Large intestine (tissue), 12 donors: ENCODE results near the gene COL5A2. TPM values are rescaled to one million over a fixed set of nuclear protein-coding genes. Genes with fewer than 3 reads are reported as not detected.
A peak's percentile ranks its signal among the peaks of the same experiment; 100 is the strongest.

Experiments used
- DNase-seq, 2 donors: peaks; one replicate each; pipeline versions ENCODE4 v3.0.0 to v3.0.0-alpha.2; 2013
- H3K27ac ChIP-seq: one replicate; pipeline ENCODE4 v1.5.1; 2013; ENCODE audit warnings: low read length
- H3K27me3 ChIP-seq: 2 replicates; pipeline ENCODE4 v1.6.1; 2013; ENCODE audit warnings: low read length; ENCODE audit not compliant: control insufficient read depth, insufficient read depth
- H3K36me3 ChIP-seq: 2 replicates; pipeline ENCODE4 v1.6.1; 2013; ENCODE audit warnings: low read length; ENCODE audit not compliant: control insufficient read depth, insufficient read depth
- H3K4me1 ChIP-seq: one replicate; pipeline ENCODE4 v1.6.1; 2013; ENCODE audit warnings: low read length; ENCODE audit not compliant: control insufficient read depth, insufficient read depth
- H3K4me3 ChIP-seq: one replicate; pipeline ENCODE4 v1.5.1; 2013; ENCODE audit warnings: low read length
- H3K9me3 ChIP-seq: one replicate; pipeline ENCODE4 v1.6.1; 2013; ENCODE audit warnings: mild to moderate bottlenecking, low read depth, low read length, moderate library complexity; ENCODE audit not compliant: control insufficient read depth
- WGBS: methylation state at CpG from one replicate; pipeline ENCODE4 v1.1.5; 2013; ENCODE audit warnings: low lambda C conversion rate; ENCODE audit not compliant: insufficient coverage; 5-methylcytosine and 5-hydroxymethylcytosine counted together
- long read RNA-seq, 11 donors: transcript quantifications; one replicate each; lab custom pipeline, GENCODE V29; 2026
- polyA plus RNA-seq: library from polyadenylated mRNA; unstranded; fragments of 120-200 nt; gene quantifications from one replicate; pipeline ENCODE4 v1.2.1, GENCODE V29; 2013

The COL5A2 gene
- polyA plus RNA-seq: 80.4 TPM
- long read RNA-seq, donor 1, full-length matches to known transcripts: 2 of 2 reads
- long read RNA-seq, donor 1, partial matches to known transcripts: 0 of 2 reads
- long read RNA-seq, donor 1, other reads (novel, unspliced or antisense): 0 of 2 reads
- long read RNA-seq, donor 2, full-length matches to known transcripts: 2 of 7 reads
- long read RNA-seq, donor 2, partial matches to known transcripts: 5 of 7 reads
- long read RNA-seq, donor 2, other reads (novel, unspliced or antisense): 0 of 7 reads
- long read RNA-seq, donor 3: 0 reads
- long read RNA-seq, donor 4: 0 reads
- long read RNA-seq, donor 5, full-length matches to known transcripts: 1 of 1 reads
- long read RNA-seq, donor 5, partial matches to known transcripts: 0 of 1 reads
- long read RNA-seq, donor 5, other reads (novel, unspliced or antisense): 0 of 1 reads
- long read RNA-seq, donor 6: 0 reads
- long read RNA-seq, donor 7, full-length matches to known transcripts: 1 of 14 reads
- long read RNA-seq, donor 7, partial matches to known transcripts: 13 of 14 reads
- long read RNA-seq, donor 7, other reads (novel, unspliced or antisense): 0 of 14 reads
- long read RNA-seq, donor 8, full-length matches to known transcripts: 2 of 7 reads
- long read RNA-seq, donor 8, partial matches to known transcripts: 5 of 7 reads
- long read RNA-seq, donor 8, other reads (novel, unspliced or antisense): 0 of 7 reads
- long read RNA-seq, donor 9, full-length matches to known transcripts: 1 of 7 reads
- long read RNA-seq, donor 9, partial matches to known transcripts: 6 of 7 reads
- long read RNA-seq, donor 9, other reads (novel, unspliced or antisense): 0 of 7 reads
- long read RNA-seq, donor 10, full-length matches to known transcripts: 1 of 7 reads
- long read RNA-seq, donor 10, partial matches to known transcripts: 6 of 7 reads
- long read RNA-seq, donor 10, other reads (novel, unspliced or antisense): 0 of 7 reads
- long read RNA-seq, donor 11, full-length matches to known transcripts: 2 of 7 reads
- long read RNA-seq, donor 11, partial matches to known transcripts: 0 of 7 reads
- long read RNA-seq, donor 11, other reads (novel, unspliced or antisense): 5 of 7 reads

DNA sequence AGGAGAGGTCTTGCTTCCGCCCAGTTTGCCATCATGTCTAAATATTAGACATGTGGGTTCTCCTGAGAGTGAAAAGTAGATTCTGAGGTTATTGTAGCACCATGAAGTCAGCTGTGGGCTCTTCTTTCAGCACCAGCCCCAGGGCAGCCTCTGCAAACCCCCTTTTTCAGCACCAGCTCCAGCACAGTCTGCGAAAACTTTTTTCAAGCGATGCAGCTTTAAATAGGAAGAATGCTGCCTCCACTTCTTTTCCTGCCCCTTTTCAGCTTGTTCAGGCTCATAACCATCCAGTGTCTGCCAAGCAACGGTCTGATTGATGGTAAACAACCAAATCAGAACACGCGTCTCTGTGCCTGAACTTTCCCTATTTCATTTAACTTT lies at the start of gene COL5A2:
COL5A2 (minus strand) TSS at position 192 of the 381 bp plus-strand sequence; CDS start at position 35, 157 bp downstream.
- H3K4me1 ChIP-seq: peaks cover 19% of the 10 kb centered on the region
- WGBS: 15% methylated on average over 2 of the region's 6 CpGs

DNA sequence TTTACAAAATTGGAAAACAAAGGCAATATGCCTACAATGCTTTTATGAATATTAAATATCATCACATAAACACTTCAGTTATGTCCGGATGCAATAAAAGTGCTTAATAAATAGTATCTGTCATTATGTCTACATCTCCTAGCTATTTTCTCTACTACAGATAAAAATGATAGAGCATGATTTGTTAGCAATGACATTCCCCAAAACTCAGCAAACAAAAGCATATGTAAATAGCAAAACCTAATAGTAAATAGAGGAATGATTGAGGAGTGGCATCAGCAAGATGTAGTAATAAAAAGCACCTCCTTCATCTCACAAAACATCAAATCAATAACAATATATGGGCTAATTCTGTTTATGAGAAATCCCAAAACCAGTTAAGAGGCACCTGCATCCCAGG lies 46.5 kb upstream of the COL5A2 start:
- WGBS: no CpG with 5 or more reads among the region's 1 CpG
- Histone ChIP-seq H3K4me3 (no peak overlapping the region), H3K9me3 (no peaks in the 10 kb centered on the region), H3K27ac (no peak overlapping the region), H3K36me3 (no peaks in the 10 kb centered on the region), H3K27me3 (no peaks in the 10 kb centered on the region), H3K4me1 (peaks cover 9% of the 10 kb centered on the region)
- no peak for DNase-seq

More for the DNA sequence above, at the start of gene COL5A2:
- Histone ChIP-seq H3K9me3 (no peaks in the 10 kb centered on the region), H3K4me3 (peak within 1 kb of the TSS; percentile 69), H3K27me3 (no peaks in the 10 kb centered on the region), H3K27ac (peak within 1 kb of the TSS; percentile 91), H3K36me3 (no peaks in the 10 kb centered on the region)
- DNase-seq: peak; percentile 27 to 62

- Histone ChIP-seq H3K27ac (no peak overlapping the region), H3K9me3 (no peaks in the 10 kb centered on the region), H3K4me1 (peaks cover 9% of the 10 kb centered on the region), H3K36me3 (no peaks in the 10 kb centered on the region), H3K4me3 (no peak overlapping the region), H3K27me3 (no peaks in the 10 kb centered on the region)
- WGBS: no CpG with 5 or more reads among the region's 2 CpGs
- no peak for DNase-seq
Measured at GRCh38 chr2:189225032-189225431, 45.5 kb upstream of the COL5A2 start.

DNA sequence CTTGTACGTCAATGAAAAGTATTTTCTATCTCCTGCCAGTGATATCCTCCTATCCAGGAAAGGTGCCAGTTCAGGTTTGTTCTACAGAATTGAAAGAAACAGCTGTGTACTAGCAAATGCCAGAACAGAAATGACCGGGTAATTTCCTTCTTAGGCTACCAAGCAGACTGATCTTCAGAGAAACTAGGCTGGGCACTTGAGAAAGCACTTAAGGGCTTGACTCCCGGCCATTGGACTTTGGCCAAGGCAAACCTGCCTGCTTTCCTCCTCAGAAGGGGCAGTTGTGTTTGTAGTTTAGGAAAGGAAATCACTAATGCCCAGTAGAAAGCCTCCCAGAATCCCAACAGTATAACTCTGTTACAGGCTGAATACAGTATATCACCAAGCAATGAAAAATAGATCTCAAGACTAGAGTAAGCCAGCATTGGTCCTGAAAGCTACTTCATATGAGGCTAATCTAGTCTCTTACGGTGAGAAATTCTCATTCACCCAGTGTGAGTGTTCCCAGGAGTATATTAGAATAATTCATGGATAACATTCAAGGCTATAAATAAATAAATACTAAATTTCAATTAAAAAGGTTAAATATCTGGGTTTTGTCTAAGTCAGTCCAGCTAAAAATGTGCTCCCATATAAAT lies 43.0 kb upstream of the COL5A2 start:
- H3K4me1 ChIP-seq: peaks cover 9% of the 10 kb centered on the region
- WGBS: no CpG with 5 or more reads among the region's 4 CpGs
- peak overlapping the region; percentile 68 for H3K27ac ChIP-seq
- H3K36me3 ChIP-seq: no peaks in the 10 kb centered on the region
- H3K4me3 ChIP-seq: no peak overlapping the region
- H3K27me3 ChIP-seq: no peaks in the 10 kb centered on the region
- H3K9me3 ChIP-seq: no peaks in the 10 kb centered on the region
- DNase-seq: peak; percentile 45 to 66

DNA sequence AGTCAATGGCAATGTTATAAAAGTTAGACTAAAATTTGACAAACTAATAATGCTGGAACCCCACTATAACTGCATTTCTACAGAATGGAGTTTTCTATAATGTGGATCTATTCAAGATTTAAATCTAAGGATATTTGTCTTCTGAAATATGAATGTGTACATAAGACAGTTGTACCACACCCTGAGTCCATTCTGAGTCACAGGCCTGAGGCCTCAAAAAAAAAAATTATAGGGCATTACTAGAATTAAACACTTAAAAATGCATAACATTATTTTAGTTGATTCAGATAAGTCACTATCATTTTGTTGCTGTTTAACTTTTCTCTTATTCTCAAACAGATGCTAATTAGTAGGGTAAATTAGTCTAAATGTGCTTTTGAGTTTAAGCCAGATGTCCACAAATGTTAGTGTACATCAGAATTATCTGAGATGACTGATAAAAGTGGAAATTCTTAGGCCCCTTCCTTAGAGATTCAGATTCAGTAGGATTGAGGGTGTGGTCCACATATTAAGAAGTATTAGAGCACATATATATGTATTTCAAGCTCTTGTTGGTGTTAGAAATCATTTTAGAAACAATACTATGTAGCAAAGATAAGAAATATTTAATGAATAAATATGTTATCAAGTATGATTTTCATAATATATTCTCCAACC lies 42.4 kb upstream of the COL5A2 start:
- no peak overlapping the region for H3K4me3 ChIP-seq
- peaks cover 9% of the 10 kb centered on the region for H3K4me1 ChIP-seq
- H3K27ac ChIP-seq: peak overlapping the region; percentile 68
- no peak for DNase-seq
- no peaks in the 10 kb centered on the region for H3K9me3 ChIP-seq
- no peaks in the 10 kb centered on the region for H3K36me3 ChIP-seq
- no peaks in the 10 kb centered on the region for H3K27me3 ChIP-seq

GRCh38 chr2:189218236-189218635 lies 38.7 kb upstream of the COL5A2 start:
- Histone ChIP-seq H3K27ac (no peak overlapping the region), H3K4me1 (peaks cover 9% of the 10 kb centered on the region), H3K4me3 (no peak overlapping the region), H3K36me3 (no peaks in the 10 kb centered on the region), H3K9me3 (no peaks in the 10 kb centered on the region), H3K27me3 (no peaks in the 10 kb centered on the region)
- WGBS: no CpG with 5 or more reads among the region's 2 CpGs
- DNase-seq: no peak

DNA sequence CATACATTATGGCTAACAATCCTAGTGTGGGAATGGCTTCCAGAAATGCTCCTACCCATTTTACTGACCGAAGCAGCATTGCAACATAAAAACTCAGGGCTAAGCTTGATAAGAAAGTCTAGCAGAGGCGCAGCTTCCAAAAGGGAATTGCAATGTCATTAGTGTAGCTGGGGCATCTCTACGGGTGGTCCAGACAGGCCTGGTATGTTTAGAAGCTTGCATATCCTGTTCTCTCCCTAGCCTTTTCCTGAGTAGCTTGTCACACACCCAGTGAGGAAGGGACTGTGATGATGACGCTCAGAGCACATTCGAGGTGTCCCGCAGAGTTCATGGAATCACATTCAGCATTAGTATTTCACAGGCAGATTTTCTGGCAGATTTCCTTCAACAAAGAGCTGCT lies 38.0 kb upstream of the COL5A2 start:
- no peaks in the 10 kb centered on the region for H3K36me3 ChIP-seq
- no peaks in the 10 kb centered on the region for H3K9me3 ChIP-seq
- H3K4me1 ChIP-seq: peaks cover 7% of the 10 kb centered on the region
- H3K27me3 ChIP-seq: no peaks in the 10 kb centered on the region
- DNase-seq: no peak
- no peak overlapping the region for H3K4me3 ChIP-seq
- H3K27ac ChIP-seq: no peak overlapping the region
- 100% methylated on average over 1 of the region's 6 CpGs for WGBS

GRCh38 chr2:189217051-189217450 lies 37.5 kb upstream of the COL5A2 start:
- no peaks in the 10 kb centered on the region for H3K27me3 ChIP-seq
- no peaks in the 10 kb centered on the region for H3K36me3 ChIP-seq
- WGBS: no CpG with 5 or more reads among the region's 3 CpGs
- no peak for DNase-seq
- H3K4me3 ChIP-seq: no peak overlapping the region
- peaks cover 4% of the 10 kb centered on the region for H3K4me1 ChIP-seq
- no peak overlapping the region for H3K27ac ChIP-seq
- no peaks in the 10 kb centered on the region for H3K9me3 ChIP-seq

DNA sequence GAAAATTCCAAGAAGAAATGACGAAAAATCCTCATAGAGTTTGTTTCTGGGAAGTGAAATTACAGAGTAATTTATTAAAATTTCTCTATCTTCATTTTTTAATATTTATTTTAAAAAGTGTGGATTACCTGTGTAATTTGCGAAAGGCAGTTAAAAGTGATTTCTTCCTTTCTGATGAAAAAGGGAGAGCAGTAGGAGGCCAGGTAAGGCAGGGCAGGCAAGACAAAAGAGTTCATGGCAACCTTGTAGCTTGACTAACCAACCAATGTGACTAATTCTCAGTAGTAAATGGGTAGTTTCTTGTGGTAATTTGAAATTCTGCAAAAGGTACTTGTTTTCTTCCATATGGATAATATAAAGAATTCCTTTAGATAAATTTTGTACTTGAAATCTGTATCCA lies 34.9 kb upstream of the COL5A2 start:
- Histone ChIP-seq H3K36me3 (no peaks in the 10 kb centered on the region), H3K4me3 (no peak overlapping the region), H3K9me3 (no peaks in the 10 kb centered on the region), H3K27me3 (no peaks in the 10 kb centered on the region), H3K27ac (no peak overlapping the region), H3K4me1 (no peaks in the 10 kb centered on the region)
- WGBS: 100% methylated on average over 1 of the region's 2 CpGs
- no peak for DNase-seq
